Inflammatory macrophage treated with lipopolysaccharide for 4 hours (primary cell): ENCODE data around the gene ARHGEF11.

Experiments used
- DNase-seq: peaks from one replicate; pipeline ENCODE4 v3.0.0-alpha.2; 2020

The ARHGEF11 gene

GRCh38 chr1:156947818-156948525, 97.6 kb downstream of the ARHGEF11 start:
- no peak for DNase-seq

- DNase-seq, result no peak
Observed at GRCh38 chr1:156947127-156947526, 98.4 kb downstream of the ARHGEF11 start.

GRCh38 chr1:156945881-156946661, 99.5 kb downstream of the ARHGEF11 start:
- DNase-seq, result no peak

GRCh38 chr1:156944848-156945247, 100.7 kb downstream of the ARHGEF11 start:
- no peak for DNase-seq

GRCh38 chr1:156944268-156944667, 101.3 kb downstream of the ARHGEF11 start:
- no peak for DNase-seq

GRCh38 chr1:156943756-156944155, 101.8 kb downstream of the ARHGEF11 start:
- DNase-seq, result no peak

GRCh38 chr1:156942576-156942975, 103.0 kb downstream of the ARHGEF11 start:
- DNase-seq, result no peak

GRCh38 chr1:156942176-156942575, 103.4 kb downstream of the ARHGEF11 start:
- no peak for DNase-seq

- DNase-seq, result no peak
Observed at GRCh38 chr1:156941675-156942074, 103.9 kb downstream of the ARHGEF11 start.

GRCh38 chr1:156939786-156940334, 105.7 kb downstream of the ARHGEF11 start:
- DNase-seq, result no peak

- no peak for DNase-seq
Observed at GRCh38 chr1:156938813-156939212, 106.7 kb downstream of the ARHGEF11 start.

GRCh38 chr1:156937883-156938282, 107.7 kb downstream of the ARHGEF11 start:
- no peak for DNase-seq

GRCh38 chr1:156936721-156937220, 108.8 kb downstream of the ARHGEF11 start:
- DNase-seq, result no peak

GRCh38 chr1:156936191-156936590, 109.4 kb downstream of the ARHGEF11 start:
- no peak for DNase-seq

GRCh38 chr1:156935505-156936128, 109.9 kb downstream of the ARHGEF11 start:
- no peak for DNase-seq

- no peak for DNase-seq
Observed at GRCh38 chr1:156933136-156933535, 112.4 kb downstream of the ARHGEF11 start.

GRCh38 chr1:156931974-156932710, 113.4 kb downstream of the ARHGEF11 start:
- no peak for DNase-seq

- DNase-seq, result peak; percentile 71
Observed at GRCh38 chr1:156931211-156931952, 114.2 kb downstream of the ARHGEF11 start.

- no peak for DNase-seq
Observed at GRCh38 chr1:156930483-156930882, 115.1 kb downstream of the ARHGEF11 start.

GRCh38 chr1:156929596-156930238, 115.8 kb downstream of the ARHGEF11 start:
- no peak for DNase-seq

- DNase-seq, result no peak
Observed at GRCh38 chr1:156928043-156928602, 117.4 kb downstream of the ARHGEF11 start.
